Occipital lobe (tissue), 2 donors: ENCODE measurements around the gene PRAMEF1. TPM values are rescaled to one million over a fixed set of nuclear protein-coding genes. Genes with fewer than 3 reads are reported as not detected.
"Not testable (repeated sequence)": the region's sequence is repeated elsewhere in the genome, so short reads cannot be mapped to it uniquely, and the experiment has no call there.

Source experiments
- DNase-seq: peaks from one replicate; lab custom pipeline; 2025; lab: John Stamatoyannopoulos, UW
- total RNA-seq: library from RNA; depleted of rRNA; stranded (reverse); fragments of >200 nt; gene quantifications from one replicate; pipeline ENCODE4 v1.2.3, GENCODE V29; 2014

Gene PRAMEF1
- total RNA-seq, 1 donor from 2014 or later, result not detected

- no peak for DNase-seq
Observed at GRCh38 chr1:12775443-12775842, 15.8 kb upstream of the PRAMEF1 start.

- no peak for DNase-seq
Observed at GRCh38 chr1:12776801-12777557, 14.2 kb upstream of the PRAMEF1 start.

GRCh38 chr1:12778061-12778460 lies 13.1 kb upstream of the PRAMEF1 start:
- no peak for DNase-seq

- DNase-seq, result no peak
Observed at GRCh38 chr1:12778907-12779306, 12.3 kb upstream of the PRAMEF1 start.

GRCh38 chr1:12781488-12781887 lies 9.7 kb upstream of the PRAMEF1 start:
- not testable (repeated sequence) for DNase-seq

GRCh38 chr1:12783783-12784182 lies 7.4 kb upstream of the PRAMEF1 start:
- DNase-seq, result not testable (repeated sequence)

GRCh38 chr1:12784729-12785128 lies 6.5 kb upstream of the PRAMEF1 start:
- DNase-seq, result not testable (repeated sequence)

- no peak for DNase-seq
Observed at GRCh38 chr1:12798911-12799310, 7.7 kb downstream of the PRAMEF1 start.

- no peak for DNase-seq
Observed at GRCh38 chr1:12799730-12800129, 8.5 kb downstream of the PRAMEF1 start.

GRCh38 chr1:12809933-12810332 lies 18.7 kb downstream of the PRAMEF1 start:
- no peak for DNase-seq

GRCh38 chr1:12810691-12811408 lies 19.7 kb downstream of the PRAMEF1 start:
- DNase-seq, result no peak

- DNase-seq, result no peak
Observed at GRCh38 chr1:12811409-12811784, 20.2 kb downstream of the PRAMEF1 start.

GRCh38 chr1:12819061-12819460 lies 27.9 kb downstream of the PRAMEF1 start:
- DNase-seq, result not testable (repeated sequence)

GRCh38 chr1:12831310-12831709 lies 40.1 kb downstream of the PRAMEF1 start, which contains the start of gene PRAMEF11:
PRAMEF11 (minus strand) TSS chr1:12831410; CDS start chr1:12828789, 2,621 bp downstream.
- DNase-seq, result not testable (repeated sequence)

GRCh38 chr1:12833251-12833650 lies 42.1 kb downstream of the PRAMEF1 start:
- not testable (repeated sequence) for DNase-seq

Other genes with a start within 250 kb of the PRAMEF1 start
- 11.5 TPM for gene DHRS3, start 173.2 kb upstream of the PRAMEF1 start, total RNA-seq
- not detected for gene AADACL4, start 147.3 kb upstream of the PRAMEF1 start, total RNA-seq
- gene AADACL3, start 75.3 kb upstream of the PRAMEF1 start, total RNA-seq, result not detected
- gene CFAP107, start 45.2 kb upstream of the PRAMEF1 start, total RNA-seq, result not detected
- not detected for gene PRAMEF12, start 17.7 kb upstream of the PRAMEF1 start, total RNA-seq
- gene PRAMEF11, start 40.0 kb downstream of the PRAMEF1 start, total RNA-seq, result not detected
- not detected for gene HNRNPCL1, start 57.3 kb downstream of the PRAMEF1 start, total RNA-seq
- gene PRAMEF2, start 65.7 kb downstream of the PRAMEF1 start, total RNA-seq, result not detected
- gene PRAMEF4, start 94.8 kb downstream of the PRAMEF1 start, total RNA-seq, result not detected
- gene PRAMEF10, start 106.9 kb downstream of the PRAMEF1 start, total RNA-seq, result not detected
- not detected for gene PRAMEF7, start 125.2 kb downstream of the PRAMEF1 start, total RNA-seq
- gene PRAMEF6, start 156.2 kb downstream of the PRAMEF1 start, total RNA-seq, result not detected